A549 treated with AZD2906 at 1 μM for 4 hours (cell line): ENCODE measurements around the gene GSTO2. TPM values are rescaled to one million over a fixed set of nuclear protein-coding genes. Genes with fewer than 3 reads are reported as not detected.

Experiments
- total RNA-seq: library from RNA; stranded (reverse); fragments of 200-300 nt; extraction: Qiagen RNA extraction; gene quantifications from 5 replicates; pipeline ENCODE4 v1.2.3, GENCODE V29; 2022

Gene GSTO2
- total RNA-seq: 1.5 to 2.2 TPM (median 1.8 TPM) in 5 replicates

DNA sequence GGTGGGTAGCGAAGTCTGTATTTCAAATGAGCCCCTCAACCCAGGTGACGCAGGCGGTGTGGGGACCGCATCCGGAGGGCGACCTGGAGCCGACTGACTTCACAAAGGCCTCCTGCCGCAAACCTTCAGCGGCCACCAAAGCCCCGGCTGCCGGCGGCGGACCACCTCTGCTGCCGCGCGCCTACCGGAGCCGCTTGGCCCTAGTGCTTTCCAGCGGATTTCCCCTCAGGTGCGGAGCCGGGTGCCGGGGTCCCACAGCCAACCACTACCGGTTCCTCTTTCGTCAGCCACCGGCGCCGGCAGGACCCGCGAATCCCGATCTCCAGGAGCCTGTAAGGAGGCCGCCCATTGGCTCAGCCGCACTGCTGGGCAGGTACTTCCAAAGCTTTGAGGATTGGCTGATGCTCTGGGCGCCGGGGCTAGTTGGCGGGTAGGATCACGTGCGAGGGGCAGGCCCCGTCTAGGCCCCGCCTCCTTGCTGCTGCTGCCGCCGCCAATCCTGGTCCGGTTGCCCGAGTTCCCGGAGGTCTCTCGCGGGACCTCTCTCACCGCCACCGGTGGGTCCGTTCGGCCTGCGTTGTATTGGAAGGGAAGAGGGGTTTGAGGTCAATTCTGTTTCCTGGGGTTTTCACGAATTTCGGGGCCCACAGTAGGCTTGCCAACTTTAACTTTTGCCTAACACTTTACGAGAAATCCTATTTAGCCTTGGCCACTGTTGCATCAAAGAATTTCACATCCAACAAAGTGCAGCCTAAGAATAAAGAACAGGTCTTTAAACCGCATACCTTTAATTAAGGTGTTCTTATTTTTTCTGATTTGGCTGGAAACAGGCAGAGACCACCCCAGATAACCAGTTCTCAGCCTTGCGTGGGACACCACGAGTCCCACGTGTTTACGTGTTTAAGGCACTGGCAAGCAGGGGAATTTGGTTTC lies at the start of gene GSTO2:
GSTO2 (plus strand) TSS at position 472 of the 933 bp plus-strand sequence. CDS start 5,732 bp downstream, outside the sequence.

DNA sequence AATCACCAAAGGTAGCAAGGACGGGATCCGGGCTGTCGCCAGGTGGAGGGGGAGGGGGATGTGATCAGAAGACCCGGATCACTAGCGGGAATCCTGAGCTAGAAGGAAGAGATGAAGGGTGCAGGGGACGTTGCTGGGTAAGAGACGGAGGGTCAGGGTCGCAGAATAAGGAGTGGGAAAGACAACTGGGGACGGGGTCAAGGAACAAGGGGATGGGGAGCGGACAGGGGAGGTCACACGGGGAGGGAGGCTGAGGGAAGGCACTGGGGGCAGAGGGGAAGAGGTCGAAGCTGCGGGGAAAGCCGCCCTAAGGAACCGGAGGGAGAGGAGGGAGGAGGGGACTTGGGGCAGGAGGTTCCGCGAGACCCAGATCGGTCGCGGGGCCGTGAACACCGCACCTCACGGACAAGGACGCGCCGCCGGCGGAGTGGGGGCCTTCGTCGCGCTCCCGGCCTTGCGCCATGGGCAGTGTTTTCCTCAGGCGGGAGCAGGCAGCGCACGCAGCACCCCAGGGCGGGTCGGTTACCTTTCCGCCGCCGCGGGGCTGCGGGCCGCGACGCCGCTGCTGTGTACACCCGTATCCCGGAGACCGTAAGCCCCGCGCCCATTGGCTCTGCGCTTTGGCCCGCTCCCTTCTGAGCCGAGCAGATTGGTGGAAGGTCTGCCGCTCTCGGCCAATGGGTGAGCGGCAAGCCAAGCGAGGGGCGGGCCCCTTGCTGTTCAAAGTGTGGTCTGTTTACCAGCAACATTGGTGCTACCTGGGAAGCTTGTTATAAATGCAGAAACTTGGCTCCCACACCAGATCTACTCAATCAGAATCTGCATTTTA lies 37.0 kb upstream of the GSTO2 start, which contains the start of gene CFAP43:
CFAP43 (minus strand) TSS at position 581 of the 829 bp plus-strand sequence; CDS start at position 463, 118 bp downstream.

DNA sequence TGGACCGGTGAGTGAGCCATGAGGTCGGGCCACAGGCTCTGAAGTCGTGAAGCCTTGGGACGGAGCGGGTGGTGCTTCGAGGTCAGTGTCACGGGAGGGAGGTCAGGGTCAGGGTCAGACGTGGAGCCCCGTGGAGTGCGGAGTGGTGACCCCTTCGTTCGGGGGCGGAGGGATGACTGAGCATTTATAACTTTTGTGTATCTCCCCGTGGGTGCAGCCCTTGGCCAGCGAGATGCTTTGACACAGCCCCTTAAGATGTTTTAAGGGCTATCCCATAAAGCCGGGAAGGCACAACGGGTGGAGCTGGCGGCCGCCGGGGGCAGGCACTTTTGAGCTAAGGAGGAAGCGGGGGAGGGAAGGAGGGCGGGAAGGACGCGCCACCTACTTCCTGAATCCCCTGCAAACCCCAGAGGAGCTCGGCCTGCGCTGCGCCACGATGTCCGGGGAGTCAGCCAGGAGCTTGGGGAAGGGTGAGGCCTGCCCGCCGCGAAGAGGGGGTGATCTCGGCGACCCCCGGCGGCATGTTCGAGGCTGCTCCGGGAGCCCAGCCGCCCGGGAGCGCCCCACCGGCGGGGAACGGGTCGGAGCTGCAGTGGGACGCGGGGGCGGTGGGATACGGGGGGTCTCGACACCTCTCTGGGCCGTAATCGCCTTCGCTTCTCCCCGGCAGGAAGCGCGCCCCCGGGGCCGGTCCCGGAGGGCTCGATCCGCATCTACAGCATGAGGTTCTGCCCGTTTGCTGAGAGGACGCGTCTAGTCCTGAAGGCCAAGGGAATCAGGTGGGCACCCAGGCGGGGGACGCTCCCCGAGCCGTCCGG lies 14.3 kb upstream of the GSTO2 start, which contains the start of gene GSTO1:
GSTO1 (plus strand) TSS at position 400 of the 818 bp plus-strand sequence; CDS start at position 437, 37 bp downstream.

DNA sequence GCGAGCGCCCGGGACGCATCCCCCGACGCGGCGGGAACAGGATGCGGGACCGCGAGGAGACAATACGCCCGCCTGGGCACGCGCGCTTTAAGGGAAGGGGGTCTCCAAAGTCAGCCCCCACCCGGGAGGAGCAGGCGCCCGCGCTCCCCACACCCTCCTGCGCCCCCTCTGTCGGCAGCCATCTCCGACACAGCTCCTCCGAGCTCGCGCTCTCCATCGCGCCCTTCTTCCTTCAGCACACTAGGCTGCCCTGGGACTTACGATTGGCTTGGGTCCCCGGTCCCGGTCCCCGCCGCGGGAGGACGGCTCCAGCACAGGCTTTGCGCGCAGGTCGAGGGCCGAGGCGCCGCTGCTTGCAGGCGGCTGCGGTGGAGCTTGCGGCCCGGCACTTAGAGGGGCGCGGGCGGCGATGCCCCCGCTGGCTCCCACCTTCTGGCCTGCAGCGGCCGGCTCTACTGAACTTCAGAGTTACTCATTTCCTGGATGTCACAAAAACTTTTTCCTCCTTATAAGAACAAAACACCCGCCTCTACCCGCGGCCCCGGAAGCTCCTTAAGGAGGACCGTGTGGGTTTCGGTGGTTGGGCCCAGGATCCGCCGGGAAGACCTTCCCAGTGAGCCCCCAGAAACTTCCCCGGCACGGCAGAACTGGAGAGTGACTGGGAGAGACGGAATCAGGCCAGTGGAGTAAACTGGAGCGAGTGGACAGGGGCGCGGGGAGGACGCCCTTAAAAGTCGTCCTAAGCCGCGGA lies 69.2 kb downstream of the GSTO2 start, which contains the start of gene ITPRIP:
ITPRIP (minus strand) TSS at position 481 of the 751 bp plus-strand sequence. CDS start 22,414 bp downstream, outside the sequence.

DNA sequence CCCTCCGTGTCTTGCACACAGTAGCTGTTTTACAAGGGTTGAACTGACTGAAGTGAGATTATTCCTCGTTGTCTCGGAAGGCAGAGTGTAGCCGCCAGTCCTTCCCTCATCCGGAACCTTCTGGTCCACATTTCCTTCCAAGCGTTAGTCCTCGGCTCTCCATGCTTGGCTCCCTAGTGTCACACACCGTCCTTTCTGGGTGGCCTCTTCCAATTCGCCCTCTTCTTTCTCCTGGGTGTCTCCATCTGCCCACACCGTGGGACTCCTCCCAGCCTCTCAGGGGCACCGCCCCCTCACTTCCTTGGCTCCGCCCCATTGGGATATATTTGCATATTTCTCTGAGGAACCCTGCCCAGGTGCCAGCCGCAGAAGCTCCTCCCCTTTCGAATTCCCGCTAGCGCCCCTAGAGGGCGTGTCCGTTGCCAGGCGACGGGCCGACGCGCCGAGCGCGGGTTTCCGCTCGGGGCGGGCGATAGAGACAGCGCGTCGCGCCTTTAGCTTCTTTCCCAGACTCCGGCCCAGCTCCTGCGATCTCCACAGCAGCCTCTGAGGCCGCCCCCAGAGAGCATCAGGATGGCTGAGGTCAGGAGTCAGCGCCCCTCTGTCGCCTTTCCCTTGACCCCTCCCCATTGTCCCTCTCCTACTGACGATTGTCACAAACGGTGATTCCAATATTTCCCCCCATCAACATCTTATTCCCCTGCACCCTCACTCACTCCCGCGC lies 84.5 kb downstream of the GSTO2 start, which contains the start of gene CFAP58:
CFAP58 (plus strand) TSS at position 509 of the 724 bp plus-strand sequence; CDS start at position 574, 65 bp downstream.

Other genes with a start within 250 kb of the GSTO2 start
- gene COL17A1, start 183.3 kb upstream of the GSTO2 start, total RNA-seq: 1.3 to 2.4 TPM (median 1.8 TPM) in 5 replicates
- 12.1 to 16.2 TPM (median 12.6 TPM) in 5 replicates for gene SFR1, start 147.0 kb upstream of the GSTO2 start, total RNA-seq
- 0.15 to 0.24 TPM (median 0.19 TPM) in 5 replicates for gene CFAP43, start 36.8 kb upstream of the GSTO2 start, total RNA-seq
- gene GSTO1, start 14.3 kb upstream of the GSTO2 start, total RNA-seq: 274 to 305 TPM (median 284 TPM) in 5 replicates
- 54.5 to 64.8 TPM (median 61.4 TPM) in 5 replicates for gene ITPRIP, start 69.3 kb downstream of the GSTO2 start, total RNA-seq
- gene CFAP58, start 84.6 kb downstream of the GSTO2 start, total RNA-seq: 0.08 to 0.14 TPM (median 0.10 TPM) in 5 replicates